ENCODE results near the gene ILDR2. TPM values are rescaled to one million over a fixed set of nuclear protein-coding genes. Genes with fewer than 3 reads are reported as not detected.
A peak's percentile ranks its signal among the peaks of the same experiment; 100 is the strongest.

ILDR2 gene
- total RNA-seq, 1 donor from 2014 or later = 7.8 TPM

- peak; percentile 30 for DNase-seq (ENCODE audit: low read depth)
- H3K4me2 ChIP-seq (ENCODE audit: low read length) = no peak overlapping the region
- no peaks in the 10 kb centered on the region for H3K79me2 ChIP-seq (ENCODE audit: insufficient read depth, low read length)
- TF ChIP-seq EZH2 (IDR thresholded peaks at IDR 0.05; ENCODE audit: insufficient read depth, low read length) = no peak
- H3K9me3 Mint-ChIP-seq (ENCODE audit: unreplicated experiment) = no peaks in the 10 kb centered on the region
- no peaks in the 10 kb centered on the region for H3K36me3 ChIP-seq (ENCODE audit: insufficient read depth, low read length)
- H3K27ac Mint-ChIP-seq (ENCODE audit: unreplicated experiment) = no peak overlapping the region
- no peak overlapping the region for H3K9ac ChIP-seq (ENCODE audit: low read length)
- H4K20me1 ChIP-seq (ENCODE audit: insufficient read depth, low read length) = no peaks in the 10 kb centered on the region
- H3K4me1 Mint-ChIP-seq (ENCODE audit: low read depth, unreplicated experiment) = peaks cover 45% of the 10 kb centered on the region
- H2AFZ ChIP-seq (ENCODE audit: low read depth, low read length) = no peak overlapping the region
- peaks cover 18% of the 10 kb centered on the region for H3K27me3 ChIP-seq (ENCODE audit: insufficient read depth, low read length)
- H3K9me3 ChIP-seq (ENCODE audit: insufficient read depth, low read depth, low read length) = no peaks in the 10 kb centered on the region
- H3K36me3 Mint-ChIP-seq (ENCODE audit: low read depth, unreplicated experiment) = peaks cover 2% of the 10 kb centered on the region
- H3K27ac ChIP-seq (ENCODE audit: low read depth, low read length) = no peak overlapping the region
- peaks cover 7% of the 10 kb centered on the region for H3K27me3 Mint-ChIP-seq (ENCODE audit: low read depth, unreplicated experiment)
- no peak overlapping the region for H3K4me3 Mint-ChIP-seq (ENCODE audit: unreplicated experiment)
- H3K4me3 ChIP-seq (ENCODE audit: insufficient read depth, low read depth, low read length) = no peak overlapping the region
- H3K4me1 ChIP-seq (ENCODE audit: insufficient read depth, low read length) = peaks cover 4% of the 10 kb centered on the region
- peak; percentile 23 for FAIRE-seq
Measured at GRCh38 chr1:166914111-166914510, 61.2 kb downstream of the ILDR2 start.

DNA sequence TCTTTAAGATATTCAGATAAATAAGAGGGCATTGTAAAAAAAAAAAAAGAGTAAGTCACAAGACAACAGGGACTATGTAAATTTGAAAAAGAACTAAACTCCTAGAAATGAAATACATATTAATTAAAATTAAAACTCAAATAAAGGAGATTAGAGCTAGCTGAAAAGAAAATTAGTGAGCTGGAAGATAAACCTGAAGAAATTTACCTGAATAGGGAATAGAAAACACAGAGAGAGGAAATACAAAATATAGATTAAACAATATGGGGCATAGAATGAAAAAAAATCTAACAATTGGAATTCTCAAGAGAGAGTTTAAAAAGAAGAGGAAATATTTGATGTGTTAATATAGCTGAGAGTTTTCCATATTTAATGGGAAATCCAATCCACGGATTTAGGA is 63.7 kb downstream of the ILDR2 start:
- Histone ChIP-seq H3K9ac (ENCODE audit: low read length) (no peak overlapping the region), H2AFZ (ENCODE audit: low read depth, low read length) (no peak overlapping the region), H3K27me3 (ENCODE audit: insufficient read depth, low read length) (peaks cover 12% of the 10 kb centered on the region), H3K4me3 (ENCODE audit: insufficient read depth, low read depth, low read length) (no peak overlapping the region), H3K36me3 (ENCODE audit: insufficient read depth, low read length) (no peaks in the 10 kb centered on the region), H3K4me2 (ENCODE audit: low read length) (no peak overlapping the region), H3K9me3 (ENCODE audit: insufficient read depth, low read depth, low read length) (peaks cover 5% of the 10 kb centered on the region), H3K4me1 (ENCODE audit: insufficient read depth, low read length) (peaks cover 7% of the 10 kb centered on the region), H4K20me1 (ENCODE audit: insufficient read depth, low read length) (no peaks in the 10 kb centered on the region), H3K79me2 (ENCODE audit: insufficient read depth, low read length) (no peaks in the 10 kb centered on the region), H3K27ac (ENCODE audit: low read depth, low read length) (no peak overlapping the region)
- no peak for DNase-seq (ENCODE audit: low read depth)
- Mint-ChIP-seq H3K36me3 (ENCODE audit: low read depth, unreplicated experiment) (peaks cover 2% of the 10 kb centered on the region), H3K4me1 (ENCODE audit: low read depth, unreplicated experiment) (peaks cover 50% of the 10 kb centered on the region), H3K27me3 (ENCODE audit: low read depth, unreplicated experiment) (no peaks in the 10 kb centered on the region), H3K9me3 (ENCODE audit: unreplicated experiment) (peaks cover 2% of the 10 kb centered on the region), H3K27ac (ENCODE audit: unreplicated experiment) (no peak overlapping the region), H3K4me3 (ENCODE audit: unreplicated experiment) (no peak overlapping the region)
- FAIRE-seq = no peak
- TF ChIP-seq EZH2 (IDR thresholded peaks at IDR 0.05; ENCODE audit: insufficient read depth, low read length) = no peak
- TF ChIP-seq, protein P1, sequence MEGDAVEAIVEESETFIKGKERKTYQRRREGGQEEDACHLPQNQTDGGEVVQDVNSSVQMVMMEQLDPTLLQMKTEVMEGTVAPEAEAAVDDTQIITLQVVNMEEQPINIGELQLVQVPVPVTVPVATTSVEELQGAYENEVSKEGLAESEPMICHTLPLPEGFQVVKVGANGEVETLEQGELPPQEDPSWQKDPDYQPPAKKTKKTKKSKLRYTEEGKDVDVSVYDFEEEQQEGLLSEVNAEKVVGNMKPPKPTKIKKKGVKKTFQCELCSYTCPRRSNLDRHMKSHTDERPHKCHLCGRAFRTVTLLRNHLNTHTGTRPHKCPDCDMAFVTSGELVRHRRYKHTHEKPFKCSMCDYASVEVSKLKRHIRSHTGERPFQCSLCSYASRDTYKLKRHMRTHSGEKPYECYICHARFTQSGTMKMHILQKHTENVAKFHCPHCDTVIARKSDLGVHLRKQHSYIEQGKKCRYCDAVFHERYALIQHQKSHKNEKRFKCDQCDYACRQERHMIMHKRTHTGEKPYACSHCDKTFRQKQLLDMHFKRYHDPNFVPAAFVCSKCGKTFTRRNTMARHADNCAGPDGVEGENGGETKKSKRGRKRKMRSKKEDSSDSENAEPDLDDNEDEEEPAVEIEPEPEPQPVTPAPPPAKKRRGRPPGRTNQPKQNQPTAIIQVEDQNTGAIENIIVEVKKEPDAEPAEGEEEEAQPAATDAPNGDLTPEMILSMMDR (IDR thresholded peaks at IDR 0.05; ENCODE audit: insufficient read depth, low read depth, low read length) = no peak

- peak; percentile 91 for DNase-seq (ENCODE audit: low read depth)
- Histone ChIP-seq H3K9ac (ENCODE audit: low read length) (no peak overlapping the region), H3K4me3 (ENCODE audit: insufficient read depth, low read depth, low read length) (no peak overlapping the region), H3K36me3 (ENCODE audit: insufficient read depth, low read length) (no peaks in the 10 kb centered on the region), H3K79me2 (ENCODE audit: insufficient read depth, low read length) (no peaks in the 10 kb centered on the region), H3K9me3 (ENCODE audit: insufficient read depth, low read depth, low read length) (peaks cover 5% of the 10 kb centered on the region), H3K4me1 (ENCODE audit: insufficient read depth, low read length) (peaks cover 14% of the 10 kb centered on the region), H2AFZ (ENCODE audit: low read depth, low read length) (no peak overlapping the region), H3K27me3 (ENCODE audit: insufficient read depth, low read length) (peaks cover 12% of the 10 kb centered on the region), H3K27ac (ENCODE audit: low read depth, low read length) (no peak overlapping the region), H4K20me1 (ENCODE audit: insufficient read depth, low read length) (no peaks in the 10 kb centered on the region), H3K4me2 (ENCODE audit: low read length) (no peak overlapping the region)
- no peak overlapping the region for H3K27ac Mint-ChIP-seq (ENCODE audit: unreplicated experiment)
- peaks cover 2% of the 10 kb centered on the region for H3K36me3 Mint-ChIP-seq (ENCODE audit: low read depth, unreplicated experiment)
- FAIRE-seq = peak; percentile 5
- H3K4me1 Mint-ChIP-seq (ENCODE audit: low read depth, unreplicated experiment) = peaks cover 53% of the 10 kb centered on the region
- H3K4me3 Mint-ChIP-seq (ENCODE audit: unreplicated experiment) = no peak overlapping the region
- TF ChIP-seq, protein P1 (IDR thresholded peaks at IDR 0.05; ENCODE audit: insufficient read depth, low read depth, low read length) = peak; percentile 77
- TF ChIP-seq EZH2 (IDR thresholded peaks at IDR 0.05; ENCODE audit: insufficient read depth, low read length) = no peak
- no peaks in the 10 kb centered on the region for H3K27me3 Mint-ChIP-seq (ENCODE audit: low read depth, unreplicated experiment)
- H3K9me3 Mint-ChIP-seq (ENCODE audit: unreplicated experiment) = peaks cover 2% of the 10 kb centered on the region
Measured at GRCh38 chr1:166910396-166910994, 64.8 kb downstream of the ILDR2 start.
